ENCODE results near the gene CEP70. TPM values are rescaled to one million over a fixed set of nuclear protein-coding genes. Genes with fewer than 3 reads are reported as not detected.
"Not testable (repeated sequence)": the region's sequence is repeated elsewhere in the genome, so short reads cannot be mapped to it uniquely, and the experiment has no call there.

The CEP70 gene
- total RNA-seq, 2 experiments from 2014 or later, result 16.3 to 20.4 TPM

GRCh38 chr3:138608322-138609135, 14.5 kb upstream of the CEP70 start, which contains the start of gene FAIM:
Gene FAIM (plus strand): TSS chr3:138608771. CDS start chr3:138619727, 10,956 bp downstream.
- peak within 1 kb of the TSS; percentile 73 for H3K4me3 Mint-ChIP-seq
- no peaks in the 10 kb centered on the region for H3K9me3 Mint-ChIP-seq

GRCh38 chr3:138604106-138604595, 10.1 kb upstream of the CEP70 start:
- DNase-seq; H3K4me3 Mint-ChIP-seq; H3K27ac Mint-ChIP-seq; H3K36me3 Mint-ChIP-seq (ENCODE audit: low read depth); CTCF ChIA-PET; H3K4me1 Mint-ChIP-seq (ENCODE audit: low read depth); intact Hi-C loops (cut with micrococcal nuclease); H3K27me3 Mint-ChIP-seq (ENCODE audit: low read depth); H3K9me3 Mint-ChIP-seq: not testable (repeated sequence)

More at GRCh38 chr3:138608322-138609135, 14.5 kb upstream of the CEP70 start, which contains the start of gene FAIM:
- peaks cover 10% of the 10 kb centered on the region for H3K4me1 Mint-ChIP-seq (ENCODE audit: low read depth)
- no peaks in the 10 kb centered on the region for H3K27me3 Mint-ChIP-seq (ENCODE audit: low read depth)
- DNase-seq, result peak; percentile 64
- H3K27ac Mint-ChIP-seq, result peak within 1 kb of the TSS; percentile 79
- CTCF ChIA-PET, result no interaction called here
- intact Hi-C loops (cut with micrococcal nuclease), result loop anchor here (1.0 to 5.0 kb wide), 3 partner anchors 14 to 225 kb away; partner anchors contain the start of gene CEP70
- no peaks in the 10 kb centered on the region for H3K36me3 Mint-ChIP-seq (ENCODE audit: low read depth)

- intact Hi-C loops (cut with micrococcal nuclease); H3K9me3 Mint-ChIP-seq; CTCF ChIA-PET; H3K4me1 Mint-ChIP-seq (ENCODE audit: low read depth); H3K36me3 Mint-ChIP-seq (ENCODE audit: low read depth); H3K27me3 Mint-ChIP-seq (ENCODE audit: low read depth); DNase-seq; H3K4me3 Mint-ChIP-seq; H3K27ac Mint-ChIP-seq: not testable (repeated sequence)
Observed at GRCh38 chr3:138601661-138602060, 7.6 kb upstream of the CEP70 start.

GRCh38 chr3:138600100-138600745, 6.2 kb upstream of the CEP70 start:
- Mint-ChIP-seq H3K36me3 (ENCODE audit: low read depth) (peaks cover 8% of the 10 kb centered on the region), H3K4me1 (ENCODE audit: low read depth) (no peaks in the 10 kb centered on the region), H3K27ac (no peak overlapping the region), H3K9me3 (peaks cover 3% of the 10 kb centered on the region), H3K27me3 (ENCODE audit: low read depth) (no peaks in the 10 kb centered on the region), H3K4me3 (no peak overlapping the region)
- CTCF ChIA-PET, result interaction anchor here (0.7 to 11.7 kb wide), 2 partner anchors 307 to 316 kb away, joined by 3 to 192 read pairs; no protein-coding TSS in a partner anchor
- DNase-seq, result no peak
- intact Hi-C loops (cut with micrococcal nuclease), result no loop called here

GRCh38 chr3:138598534-138598933, 4.5 kb upstream of the CEP70 start:
- CTCF ChIA-PET, result interaction anchor here (0.9 to 11.7 kb wide), 2 partner anchors 68 to 317 kb away, joined by 4 to 192 read pairs; no protein-coding TSS in a partner anchor
- intact Hi-C loops (cut with micrococcal nuclease), result no loop called here
- no peaks in the 10 kb centered on the region for H3K27me3 Mint-ChIP-seq (ENCODE audit: low read depth)
- H3K4me1 Mint-ChIP-seq (ENCODE audit: low read depth), result peaks cover 1% of the 10 kb centered on the region
- H3K36me3 Mint-ChIP-seq (ENCODE audit: low read depth), result peaks cover 8% of the 10 kb centered on the region
- H3K4me3 Mint-ChIP-seq, result no peak overlapping the region
- H3K27ac Mint-ChIP-seq, result no peak overlapping the region
- peaks cover 3% of the 10 kb centered on the region for H3K9me3 Mint-ChIP-seq
- no peak for DNase-seq

GRCh38 chr3:138597186-138597976, 3.3 kb upstream of the CEP70 start:
- intact Hi-C loops (cut with micrococcal nuclease); H3K27ac Mint-ChIP-seq; H3K27me3 Mint-ChIP-seq (ENCODE audit: low read depth); H3K36me3 Mint-ChIP-seq (ENCODE audit: low read depth); H3K9me3 Mint-ChIP-seq; H3K4me3 Mint-ChIP-seq; H3K4me1 Mint-ChIP-seq (ENCODE audit: low read depth); DNase-seq: not testable (repeated sequence)
- CTCF ChIA-PET, result interaction anchor here (11.7 kb wide), 1 partner anchor 319 kb away, joined by 192 read pairs; no protein-coding TSS in a partner anchor

- no peak for DNase-seq
- H3K27ac Mint-ChIP-seq, result peak overlapping the region; percentile 87
- no peaks in the 10 kb centered on the region for H3K27me3 Mint-ChIP-seq (ENCODE audit: low read depth)
- intact Hi-C loops (cut with micrococcal nuclease), result loop anchor here (1.0 to 5.0 kb wide), 16 partner anchors 13 to 734 kb away; partner anchors contain the start of genes ESYT3, FAIM and NME9
- peaks cover 4% of the 10 kb centered on the region for H3K4me1 Mint-ChIP-seq (ENCODE audit: low read depth)
- H3K36me3 Mint-ChIP-seq (ENCODE audit: low read depth), result no peaks in the 10 kb centered on the region
- H3K9me3 Mint-ChIP-seq, result no peaks in the 10 kb centered on the region
- H3K4me3 Mint-ChIP-seq, result peak overlapping the region; percentile 96
- CTCF ChIA-PET, result interaction anchor here (0.6 to 11.7 kb wide), 31 partner anchors 8 to 780 kb away, joined by 3 to 192 read pairs (median 6); partner anchors contain the start of gene ESYT3
Observed at GRCh38 chr3:138594935-138595610, 1.0 kb upstream of the CEP70 start.

GRCh38 chr3:138593488-138594149, 441 bp downstream of the CEP70 start:
- peak; percentile 18 for DNase-seq
- intact Hi-C loops (cut with micrococcal nuclease), result loop anchor here (1.0 to 5.0 kb wide), 16 partner anchors 15 to 735 kb away; partner anchors contain the start of genes ESYT3, FAIM and NME9
- Mint-ChIP-seq H3K36me3 (ENCODE audit: low read depth) (peaks cover 2% of the 10 kb centered on the region), H3K27ac (peak overlapping the region; percentile 41), H3K4me1 (ENCODE audit: low read depth) (peaks cover 4% of the 10 kb centered on the region), H3K4me3 (peak overlapping the region; percentile 96), H3K27me3 (ENCODE audit: low read depth) (no peaks in the 10 kb centered on the region), H3K9me3 (no peaks in the 10 kb centered on the region)
- CTCF ChIA-PET, result interaction anchor here (0.9 to 11.7 kb wide), 30 partner anchors 9 to 735 kb away, joined by 3 to 192 read pairs (median 6); partner anchors contain the start of gene ESYT3

GRCh38 chr3:138591392-138591791, 2.7 kb downstream of the CEP70 start:
- peaks cover 4% of the 10 kb centered on the region for H3K4me1 Mint-ChIP-seq (ENCODE audit: low read depth)
- H3K9me3 Mint-ChIP-seq, result no peaks in the 10 kb centered on the region
- CTCF ChIA-PET, result interaction anchor here (0.6 to 11.7 kb wide), 8 partner anchors 12 to 341 kb away, joined by 3 to 192 read pairs (median 4); no protein-coding TSS in a partner anchor
- DNase-seq, result no peak
- H3K27ac Mint-ChIP-seq, result no peak overlapping the region
- intact Hi-C loops (cut with micrococcal nuclease), result loop anchor here (5.0 kb wide), 1 partner anchor 524 kb away; no protein-coding TSS in a partner anchor
- peaks cover 2% of the 10 kb centered on the region for H3K36me3 Mint-ChIP-seq (ENCODE audit: low read depth)
- no peak overlapping the region for H3K4me3 Mint-ChIP-seq
- H3K27me3 Mint-ChIP-seq (ENCODE audit: low read depth), result no peaks in the 10 kb centered on the region

GRCh38 chr3:138588445-138588844, 5.6 kb downstream of the CEP70 start:
- no peaks in the 10 kb centered on the region for H3K9me3 Mint-ChIP-seq
- H3K27ac Mint-ChIP-seq, result no peak overlapping the region
- intact Hi-C loops (cut with micrococcal nuclease), result no loop called here
- no peak for DNase-seq
- CTCF ChIA-PET, result interaction anchor here (1.8 to 11.7 kb wide), 2 partner anchors 327 to 335 kb away, joined by 6 to 192 read pairs; no protein-coding TSS in a partner anchor
- H3K4me3 Mint-ChIP-seq, result no peak overlapping the region
- H3K27me3 Mint-ChIP-seq (ENCODE audit: low read depth), result no peaks in the 10 kb centered on the region
- peaks cover 5% of the 10 kb centered on the region for H3K36me3 Mint-ChIP-seq (ENCODE audit: low read depth)
- H3K4me1 Mint-ChIP-seq (ENCODE audit: low read depth), result peaks cover 18% of the 10 kb centered on the region
